GM12874 (cell line): ENCODE measurements around the gene RBM26.

ENCODE experiments used
- TF ChIP-seq, protein P1 (sequence below): IDR thresholded peaks from 2 replicates; pipeline ENCODE4 v1.5.1; 2011; ENCODE audit warnings: low read depth, mild to moderate bottlenecking, control low read depth, low read length, moderate library complexity; ENCODE audit not compliant: insufficient read depth

Gene RBM26

DNA sequence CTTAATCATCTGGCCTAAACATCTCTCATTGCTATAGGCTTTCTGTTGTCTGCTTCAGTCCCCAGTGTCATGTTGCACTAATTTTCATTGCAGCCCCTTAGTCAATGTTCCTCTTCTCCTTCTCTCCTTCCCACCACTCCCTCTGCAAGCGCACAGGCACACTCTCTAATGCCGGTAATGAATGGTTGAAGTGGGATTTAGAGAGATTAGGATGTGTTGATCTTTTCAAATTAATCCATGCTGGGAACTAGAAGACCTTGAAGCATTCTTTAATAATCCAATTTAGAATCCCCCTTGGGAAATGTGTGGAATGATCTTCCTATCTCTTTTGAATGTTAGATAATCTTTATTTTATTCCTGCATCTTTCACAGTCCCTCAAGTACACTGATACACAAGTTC, 41.7 kb upstream of the RBM26 start:
- TF ChIP-seq, protein P1, sequence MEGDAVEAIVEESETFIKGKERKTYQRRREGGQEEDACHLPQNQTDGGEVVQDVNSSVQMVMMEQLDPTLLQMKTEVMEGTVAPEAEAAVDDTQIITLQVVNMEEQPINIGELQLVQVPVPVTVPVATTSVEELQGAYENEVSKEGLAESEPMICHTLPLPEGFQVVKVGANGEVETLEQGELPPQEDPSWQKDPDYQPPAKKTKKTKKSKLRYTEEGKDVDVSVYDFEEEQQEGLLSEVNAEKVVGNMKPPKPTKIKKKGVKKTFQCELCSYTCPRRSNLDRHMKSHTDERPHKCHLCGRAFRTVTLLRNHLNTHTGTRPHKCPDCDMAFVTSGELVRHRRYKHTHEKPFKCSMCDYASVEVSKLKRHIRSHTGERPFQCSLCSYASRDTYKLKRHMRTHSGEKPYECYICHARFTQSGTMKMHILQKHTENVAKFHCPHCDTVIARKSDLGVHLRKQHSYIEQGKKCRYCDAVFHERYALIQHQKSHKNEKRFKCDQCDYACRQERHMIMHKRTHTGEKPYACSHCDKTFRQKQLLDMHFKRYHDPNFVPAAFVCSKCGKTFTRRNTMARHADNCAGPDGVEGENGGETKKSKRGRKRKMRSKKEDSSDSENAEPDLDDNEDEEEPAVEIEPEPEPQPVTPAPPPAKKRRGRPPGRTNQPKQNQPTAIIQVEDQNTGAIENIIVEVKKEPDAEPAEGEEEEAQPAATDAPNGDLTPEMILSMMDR: no peak

DNA sequence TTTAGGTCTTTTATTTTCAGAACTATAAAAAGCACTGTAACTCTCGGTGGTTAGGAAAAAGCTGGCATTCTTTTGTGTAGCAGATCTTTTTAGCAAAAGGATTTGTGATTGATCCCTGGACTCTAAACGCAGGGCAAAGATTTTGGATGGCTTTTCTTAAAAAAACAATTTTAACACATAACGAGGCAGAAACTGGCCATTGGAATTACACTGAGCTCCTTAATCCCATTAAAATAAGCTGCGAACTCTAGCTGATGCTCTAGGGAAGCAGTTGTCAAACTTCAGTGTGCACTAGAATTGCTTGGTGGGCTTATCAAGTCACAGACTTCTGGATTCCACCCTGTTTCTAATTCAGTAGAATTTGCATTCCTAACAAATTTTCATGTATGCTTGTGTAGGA, 41.1 kb upstream of the RBM26 start:
- TF ChIP-seq, protein P1: no peak

DNA sequence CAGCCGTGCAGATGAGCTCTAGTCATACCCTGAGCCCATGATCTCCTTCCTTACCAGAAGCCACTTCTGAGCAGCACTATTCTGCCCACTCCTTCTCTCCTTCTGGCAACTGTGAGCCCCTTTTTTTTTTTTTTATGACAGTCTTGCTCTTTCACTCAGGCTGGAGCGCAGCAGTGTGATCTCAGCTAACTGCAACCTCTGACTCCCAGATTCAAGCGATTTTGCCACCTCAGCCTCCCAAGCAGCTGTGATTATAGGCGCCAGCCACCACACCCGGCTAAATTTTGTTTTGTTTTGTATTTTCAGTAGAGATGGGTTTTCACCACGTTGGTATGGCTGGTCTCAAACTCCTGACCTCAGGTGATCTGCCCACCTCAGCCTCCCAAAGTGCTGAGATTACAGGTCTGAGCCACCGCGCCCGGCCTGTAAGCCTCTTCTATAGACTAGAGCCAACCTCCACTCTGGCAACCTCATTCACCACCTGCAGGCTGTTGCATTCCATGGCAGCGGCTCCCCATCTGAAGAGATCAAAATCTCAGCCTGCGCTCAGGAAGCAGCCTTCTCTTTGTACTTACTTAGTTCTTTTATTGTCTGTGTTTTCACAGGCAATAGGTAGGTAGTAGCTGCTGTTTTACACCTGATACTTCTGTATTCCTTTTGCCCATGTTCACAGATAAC, 40.1 kb upstream of the RBM26 start:
- TF ChIP-seq, protein P1: no peak

DNA sequence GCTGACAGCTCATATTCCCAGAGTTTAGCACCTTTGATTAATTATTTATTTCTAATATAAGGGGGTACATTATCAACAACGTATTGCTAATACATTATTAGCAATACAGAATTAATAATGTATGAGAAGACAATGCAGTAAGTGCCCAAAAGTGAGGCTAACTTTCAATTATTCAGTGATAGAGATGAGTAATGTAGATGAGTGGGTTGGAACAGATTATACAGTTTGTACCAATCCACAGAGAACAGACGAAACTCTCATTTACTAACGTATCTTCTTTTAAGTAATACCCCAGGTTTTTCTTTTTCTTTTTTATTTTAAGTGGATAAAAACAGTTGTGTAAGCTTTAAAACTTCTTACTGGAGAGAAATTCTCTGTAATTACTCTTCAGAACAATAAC, 36.7 kb upstream of the RBM26 start:
- TF ChIP-seq, protein P1: no peak

DNA sequence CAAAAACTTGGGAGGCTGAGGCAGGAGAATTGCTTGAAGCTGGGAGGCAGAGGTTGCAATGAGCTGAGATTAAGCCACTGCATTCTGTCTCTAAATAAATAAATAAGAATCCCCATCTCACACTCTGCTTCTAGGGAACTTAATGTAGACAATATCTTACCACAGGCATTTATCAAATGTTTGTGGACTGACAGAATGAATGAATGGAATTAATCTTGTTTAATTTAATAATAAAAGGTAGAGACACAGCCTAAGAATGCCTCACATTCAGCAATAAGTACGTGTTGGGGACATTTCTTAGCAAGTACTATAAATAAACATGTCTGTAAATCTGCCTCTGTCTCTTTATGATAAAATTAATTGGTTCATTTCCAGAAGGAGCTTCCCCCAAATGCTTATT, 36.2 kb upstream of the RBM26 start:
- TF ChIP-seq, protein P1: no peak

DNA sequence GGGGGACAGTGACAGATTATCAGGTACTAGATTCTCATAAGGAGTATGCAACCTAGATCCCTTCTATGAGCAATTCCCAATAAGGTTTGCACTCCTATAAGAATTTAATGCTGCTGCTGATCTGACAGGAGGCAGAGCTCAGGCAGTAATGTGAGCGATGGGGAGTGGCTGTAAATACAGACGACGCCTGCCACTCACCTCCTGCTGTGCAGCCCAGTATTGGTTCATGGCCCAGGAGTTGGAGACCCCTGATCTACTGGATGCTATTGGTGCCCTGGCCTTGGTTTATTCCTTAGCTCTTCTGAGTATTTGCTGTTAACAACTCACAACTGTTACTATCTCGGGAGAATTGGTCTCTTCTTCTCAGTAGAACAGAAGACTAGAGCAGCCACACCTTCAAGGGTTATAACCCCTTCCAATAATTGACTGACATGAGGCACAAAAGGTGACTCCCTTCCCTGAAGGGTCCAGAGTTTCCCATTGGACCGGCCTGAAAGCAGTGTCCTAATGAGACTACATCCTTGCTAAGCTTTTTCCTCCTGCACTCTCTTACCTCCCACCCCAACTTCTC, 35.0 kb upstream of the RBM26 start:
- TF ChIP-seq, protein P1: no peak

DNA sequence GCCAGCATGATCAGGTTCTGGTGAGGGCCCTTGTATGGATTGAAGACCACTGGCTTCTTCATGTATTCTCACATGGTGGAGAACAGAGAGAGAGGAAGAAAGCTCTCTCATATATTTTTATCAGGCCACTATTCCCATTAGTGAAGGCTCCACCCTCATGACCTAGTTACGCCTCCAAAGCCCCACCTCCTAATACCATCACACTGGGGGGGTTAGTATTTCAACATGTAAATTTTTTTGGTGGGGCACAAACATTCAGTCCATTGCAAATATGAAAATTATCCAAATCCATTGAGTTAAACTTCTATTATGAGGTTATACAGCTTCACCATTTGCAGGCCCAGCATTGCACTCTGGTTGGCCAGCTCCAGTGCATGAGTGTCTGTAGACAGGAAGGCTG, 33.2 kb upstream of the RBM26 start:
- TF ChIP-seq, protein P1: no peak

DNA sequence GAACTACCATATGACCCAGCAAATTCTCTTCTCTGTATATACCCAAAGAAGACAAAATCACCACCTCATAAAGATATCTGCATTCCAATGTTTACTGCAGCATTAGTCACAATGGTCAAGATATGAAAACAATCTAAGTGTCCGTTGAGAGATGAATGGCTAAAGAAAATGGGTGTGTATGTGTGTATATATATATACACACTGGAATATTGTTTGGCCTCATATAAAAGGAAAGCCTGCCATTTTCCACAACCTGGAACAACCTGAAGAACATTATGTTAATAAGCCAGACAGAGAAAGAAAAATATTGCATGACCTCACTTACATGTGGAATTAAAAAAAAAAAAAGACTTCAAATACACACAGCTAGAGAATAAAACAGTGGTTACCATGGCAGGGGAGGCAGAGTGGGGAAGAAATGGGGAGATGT, 29.5 kb upstream of the RBM26 start:
- TF ChIP-seq, protein P1: no peak
